ENCODE measurements around the gene OSBPL5.

DNA sequence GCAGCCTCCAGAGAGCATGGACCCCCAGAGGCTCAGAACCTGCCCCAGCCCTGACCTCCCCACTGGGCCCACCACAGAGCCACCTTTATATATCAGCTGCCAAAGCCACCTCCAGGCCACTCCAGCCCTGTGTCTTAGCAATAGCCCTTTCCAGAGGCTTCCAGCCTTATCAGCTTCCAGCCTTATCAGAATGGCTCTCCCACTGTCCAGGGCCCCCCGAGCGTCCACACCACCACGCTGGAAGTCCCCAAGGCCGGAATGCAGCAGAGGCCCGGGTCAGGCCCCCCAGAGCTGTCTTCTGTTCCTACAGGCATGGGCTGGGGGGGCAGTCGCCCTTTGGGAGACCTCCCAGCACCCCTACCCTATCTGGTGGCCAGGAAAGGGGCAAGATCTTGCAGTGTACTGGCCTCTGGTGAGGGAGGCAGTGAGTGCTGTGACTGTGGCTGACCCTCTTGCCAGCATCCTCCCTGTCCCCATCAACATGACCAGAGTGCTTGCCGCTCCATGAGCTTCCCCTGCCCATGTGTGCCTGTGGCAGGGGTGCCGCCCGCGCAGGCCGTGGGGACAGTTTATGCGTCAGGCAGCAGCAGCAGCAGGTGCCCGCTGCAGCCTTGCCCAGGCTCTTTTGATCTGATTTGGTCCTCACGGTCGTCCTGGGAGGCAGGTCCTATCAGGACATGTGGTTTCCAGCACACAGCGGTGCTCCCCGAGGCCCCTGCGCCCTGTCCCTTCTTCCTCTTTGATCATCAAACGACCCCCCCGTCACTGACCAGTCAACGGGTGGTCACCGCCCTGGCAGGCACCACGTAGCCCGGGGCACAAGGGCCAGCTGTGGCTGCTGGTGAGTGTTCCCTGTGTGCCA, 15.9 kb downstream of the OSBPL5 start:
- TF ChIP-seq CTCF (IDR thresholded peaks at IDR 0.05) (no peak), EP300 (IDR thresholded peaks at IDR 0.05) (no peak), POLR2A (IDR thresholded peaks at IDR 0.05) (no peak)
